NOMO-1 treated with DMSO at 0.1 percent for 48 hours (cell line): Measurements from ENCODE around the gene MYO1E.
"Not testable (repeated sequence)": the region's sequence is repeated elsewhere in the genome, so short reads cannot be mapped to it uniquely, and the experiment has no call there.

Experiments
- DNase-seq: peaks from one replicate; lab custom pipeline; 2025; ENCODE audit not compliant: unreplicated experiment; lab: John Stamatoyannopoulos, UW

Gene MYO1E

GRCh38 chr15:59295261-59296001, 77.2 kb downstream of the MYO1E start:
- DNase-seq = no peak

GRCh38 chr15:59294574-59295260, 78.0 kb downstream of the MYO1E start:
- no peak for DNase-seq

- no peak for DNase-seq
These were observed 80.1 kb downstream of the MYO1E start for GRCh38 chr15:59292442-59293151.

GRCh38 chr15:59291213-59291549, 81.5 kb downstream of the MYO1E start:
- DNase-seq = no peak

GRCh38 chr15:59290295-59291212, 82.1 kb downstream of the MYO1E start:
- no peak for DNase-seq

GRCh38 chr15:59289574-59289973, 83.1 kb downstream of the MYO1E start:
- no peak for DNase-seq

GRCh38 chr15:59283717-59284391, 88.8 kb downstream of the MYO1E start:
- no peak for DNase-seq

- DNase-seq = no peak
These were observed 89.9 kb downstream of the MYO1E start for GRCh38 chr15:59282515-59283337.

GRCh38 chr15:59281699-59282098, 91.0 kb downstream of the MYO1E start:
- DNase-seq = no peak

- no peak for DNase-seq
These were observed 91.8 kb downstream of the MYO1E start for GRCh38 chr15:59280855-59281254.

GRCh38 chr15:59280292-59280691, 92.4 kb downstream of the MYO1E start:
- DNase-seq = not testable (repeated sequence)

GRCh38 chr15:59279023-59279422, 93.6 kb downstream of the MYO1E start:
- DNase-seq = no peak

- no peak for DNase-seq
These were observed 94.6 kb downstream of the MYO1E start for GRCh38 chr15:59278120-59278519.

GRCh38 chr15:59276225-59277178, 96.2 kb downstream of the MYO1E start:
- DNase-seq = no peak

- DNase-seq = peak; percentile 71
These were observed 98.3 kb downstream of the MYO1E start for GRCh38 chr15:59274126-59274970.

- DNase-seq = no peak
These were observed 99.4 kb downstream of the MYO1E start for GRCh38 chr15:59273234-59273633.

- no peak for DNase-seq
These were observed 101.0 kb downstream of the MYO1E start for GRCh38 chr15:59271595-59272201.
